Stimulated activated CD8-positive, alpha-beta memory T cell treated with anti-CD3 and anti-CD28 coated beads, Interleukin-15, amount 100 ng/mL, for 4 hours (primary cell): ENCODE data around the gene CACNB2.
"Not testable (repeated sequence)": the region's sequence is repeated elsewhere in the genome, so short reads cannot be mapped to it uniquely, and the experiment has no call there.

ENCODE experiments used
- DNase-seq, 2 donors: peaks; one replicate each; pipeline ENCODE4 v3.0.0-alpha.2; 2020; ENCODE audit warnings: low read depth in 2 of 2

CACNB2 gene

GRCh38 chr10:18197706-18198105 lies 57.5 kb downstream of the CACNB2 start:
- no peak for DNase-seq

GRCh38 chr10:18201877-18202276 lies 61.7 kb downstream of the CACNB2 start:
- no peak for DNase-seq

GRCh38 chr10:18202680-18203460 lies 62.6 kb downstream of the CACNB2 start:
- no peak for DNase-seq

- no peak for DNase-seq
Measured at GRCh38 chr10:18203471-18203870, 63.2 kb downstream of the CACNB2 start.

- no peak for DNase-seq
Measured at GRCh38 chr10:18204039-18204835, 64.0 kb downstream of the CACNB2 start.

GRCh38 chr10:18205098-18205834 lies 65.0 kb downstream of the CACNB2 start:
- DNase-seq = no peak

GRCh38 chr10:18208186-18208585 lies 68.0 kb downstream of the CACNB2 start:
- DNase-seq = not testable (repeated sequence)

GRCh38 chr10:18209241-18209640 lies 69.0 kb downstream of the CACNB2 start:
- DNase-seq = no peak

- no peak for DNase-seq
Measured at GRCh38 chr10:18210711-18211110, 70.5 kb downstream of the CACNB2 start.

GRCh38 chr10:18211862-18212261 lies 71.6 kb downstream of the CACNB2 start:
- DNase-seq = no peak

GRCh38 chr10:18213271-18213670 lies 73.0 kb downstream of the CACNB2 start:
- no peak for DNase-seq

- no peak for DNase-seq
Measured at GRCh38 chr10:18214691-18215563, 74.7 kb downstream of the CACNB2 start.

GRCh38 chr10:18216482-18216881 lies 76.3 kb downstream of the CACNB2 start:
- no peak for DNase-seq

- no peak for DNase-seq
Measured at GRCh38 chr10:18217577-18217976, 77.4 kb downstream of the CACNB2 start.

GRCh38 chr10:18219146-18219545 lies 78.9 kb downstream of the CACNB2 start:
- no peak for DNase-seq

GRCh38 chr10:18221123-18221522 lies 80.9 kb downstream of the CACNB2 start:
- no peak for DNase-seq

- no peak for DNase-seq
Measured at GRCh38 chr10:18221882-18222281, 81.7 kb downstream of the CACNB2 start.

GRCh38 chr10:18222866-18223265 lies 82.6 kb downstream of the CACNB2 start:
- no peak for DNase-seq

- DNase-seq = no peak
Measured at GRCh38 chr10:18223898-18224297, 83.7 kb downstream of the CACNB2 start.

- DNase-seq = no peak
Measured at GRCh38 chr10:18224626-18225445, 84.6 kb downstream of the CACNB2 start.

- no peak for DNase-seq
Measured at GRCh38 chr10:18226336-18226735, 86.1 kb downstream of the CACNB2 start.
